ENCODE measurements around the gene CLOCK. TPM values are rescaled to one million over a fixed set of nuclear protein-coding genes. Genes with fewer than 3 reads are reported as not detected.

The CLOCK gene
- total and polyA plus RNA-seq, 9 of the 15 experiments (the other 6 are each of a cell fraction or from before 2014, with no cell fraction given), result 3.7 to 14.4 (median 9.4) TPM

DNA sequence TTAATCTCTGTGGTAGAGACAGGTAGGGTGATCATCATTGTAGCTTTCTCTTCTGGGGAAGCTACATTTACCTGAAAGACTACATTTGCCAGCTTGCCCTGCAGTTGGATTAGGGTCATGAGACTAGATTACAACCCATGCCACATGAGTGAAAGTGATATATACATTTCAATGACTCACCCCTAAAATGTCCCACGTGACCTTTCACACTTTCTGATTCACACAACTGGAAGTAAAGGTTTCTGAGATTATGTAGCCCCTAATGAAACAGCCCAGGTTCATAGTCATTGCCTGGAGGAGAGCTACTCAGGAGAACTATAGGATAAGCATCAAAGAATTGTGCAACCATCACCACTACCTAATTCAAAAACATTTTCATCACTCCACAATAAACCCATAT, 27.5 kb upstream of the CLOCK start:
- Histone ChIP-seq H4K20me1 (replicated peaks; ENCODE audit: control insufficient read depth, insufficient read depth, low read length) (no peaks in the 10 kb centered on the region), H3K27ac (ENCODE audit: extremely low read depth, low read depth, low read length) (no peak overlapping the region), H3K4me3 (no peak overlapping the region), H3K4me2 (ENCODE audit: insufficient read depth, low read length) (no peak overlapping the region), H3K9me1 (ENCODE audit: control insufficient read depth, insufficient read depth, low read length) (no peaks in the 10 kb centered on the region), H3K9ac (ENCODE audit: insufficient read depth in 1 of 2, low read depth in 2 of 2, low read length in 2 of 2) (no peak overlapping the region), H3K4me1 (replicated peaks in 1 of 2; ENCODE audit: control insufficient read depth in 2 of 2, insufficient read depth in 2 of 2, low read length in 2 of 2) (no peaks in the 10 kb centered on the region), H3K36me3 (ENCODE audit: control insufficient read depth, insufficient read depth, low read length) (peaks cover 10% of the 10 kb centered on the region; the same call in 2 of the 3 replicates), H2AFZ (ENCODE audit: low read depth, low read length) (no peak overlapping the region), H3K9me3 (replicated peaks; ENCODE audit: control insufficient read depth, insufficient read depth, low read depth, low read length) (peaks cover 2% of the 10 kb centered on the region), H3K79me2 (ENCODE audit: control insufficient read depth, insufficient read depth, low read length) (no peaks in the 10 kb centered on the region), H3K27me3 (ENCODE audit: control insufficient read depth in 2 of 2, insufficient read depth in 2 of 2, low read length in 2 of 2) (no peaks in the 10 kb centered on the region)
- no TSS peak for BruUV-seq (replicated peaks)
- ATAC-seq, result no peak
- ChIA-PET CTCF (ENCODE audit: low intra/inter-chr PET ratio) (no interaction called here), POLR2A (interaction anchor here (0.8 kb wide), 1 partner anchor 19 kb away, joined by 3 read pairs; no protein-coding TSS in a partner anchor)
- 20% methylated on average over 1 of the region's 1 CpG for WGBS (ENCODE audit: insufficient coverage, low coverage, missing lambda C conversion rate)
- in situ Hi-C loops (cut with MboI), result no loop called here
- no peak for FAIRE-seq
- DNase-seq (ENCODE audit: extremely low read depth in 1 of 4, low spot score in 3 of 4), result no peak
- intact Hi-C loops (cut with micrococcal nuclease), result no loop called here
- TF ChIP-seq CBFA2T2 (conservative IDR thresholded peaks at IDR 0.05) (0 out of 2 replicates have a peak, but pooled peaks have one; percentile 16), CEBPB (tag; IDR thresholded peaks at IDR 0.05) (peak; percentile 63), LCOR (CRISPR knock-in tag; IDR thresholded peaks at IDR 0.05) (no peak)
- TF ChIP-seq, protein P1, sequence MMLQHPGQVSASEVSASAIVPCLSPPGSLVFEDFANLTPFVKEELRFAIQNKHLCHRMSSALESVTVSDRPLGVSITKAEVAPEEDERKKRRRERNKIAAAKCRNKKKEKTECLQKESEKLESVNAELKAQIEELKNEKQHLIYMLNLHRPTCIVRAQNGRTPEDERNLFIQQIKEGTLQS (IDR thresholded peaks at IDR 0.05), result peak; percentile 37; the same call in 1 of the 2 replicates
- TF ChIP-seq, protein P1 (CRISPR knock-in tag; conservative IDR thresholded peaks at IDR 0.05), result no peak

DNA sequence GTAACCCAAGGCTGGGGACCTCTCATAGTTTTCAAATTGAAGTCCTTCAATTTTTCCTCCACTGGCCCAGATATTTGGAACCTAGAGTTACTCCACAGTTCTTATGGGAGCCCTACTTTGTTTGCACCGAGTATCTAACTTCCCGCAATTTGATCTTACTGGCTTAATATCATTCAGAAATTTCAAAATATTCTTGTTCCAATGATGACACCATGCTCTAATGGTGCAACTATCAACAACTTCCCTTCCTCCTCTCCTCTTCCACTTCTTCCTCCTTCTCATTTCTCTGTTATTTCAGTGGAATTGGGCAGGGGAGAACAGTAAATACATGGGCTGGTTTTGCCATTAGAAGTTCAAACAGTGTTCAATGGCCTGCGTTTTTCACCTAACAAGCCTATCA, 25.1 kb upstream of the CLOCK start:
- in situ Hi-C loops (cut with MboI) (no loop called here), intact Hi-C loops (cut with micrococcal nuclease) (no loop called here)
- FAIRE-seq, result no peak
- TF ChIP-seq, protein P2, sequence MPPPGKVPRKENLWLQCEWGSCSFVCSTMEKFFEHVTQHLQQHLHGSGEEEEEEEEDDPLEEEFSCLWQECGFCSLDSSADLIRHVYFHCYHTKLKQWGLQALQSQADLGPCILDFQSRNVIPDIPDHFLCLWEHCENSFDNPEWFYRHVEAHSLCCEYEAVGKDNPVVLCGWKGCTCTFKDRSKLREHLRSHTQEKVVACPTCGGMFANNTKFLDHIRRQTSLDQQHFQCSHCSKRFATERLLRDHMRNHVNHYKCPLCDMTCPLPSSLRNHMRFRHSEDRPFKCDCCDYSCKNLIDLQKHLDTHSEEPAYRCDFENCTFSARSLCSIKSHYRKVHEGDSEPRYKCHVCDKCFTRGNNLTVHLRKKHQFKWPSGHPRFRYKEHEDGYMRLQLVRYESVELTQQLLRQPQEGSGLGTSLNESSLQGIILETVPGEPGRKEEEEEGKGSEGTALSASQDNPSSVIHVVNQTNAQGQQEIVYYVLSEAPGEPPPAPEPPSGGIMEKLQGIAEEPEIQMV (tag; conservative IDR thresholded peaks at IDR 0.05; ENCODE audit: low read depth), result no peak
- no peak for TF ChIP-seq TAF1 (IDR thresholded peaks at IDR 0.05; ENCODE audit: control insufficient read depth, extremely low read depth, insufficient read depth, low read length, severe bottlenecking)
- TF ChIP-seq ZBTB8A (IDR thresholded peaks at IDR 0.05; ENCODE audit: partially characterized antibody), result no peak
- no peak for TF ChIP-seq ZNF124 (CRISPR knock-in tag; IDR thresholded peaks at IDR 0.05)
- no peak for TF ChIP-seq KDM5B (IDR thresholded peaks at IDR 0.05; ENCODE audit: insufficient replicate concordance, low read depth, low read length)
- TF ChIP-seq, protein P3, sequence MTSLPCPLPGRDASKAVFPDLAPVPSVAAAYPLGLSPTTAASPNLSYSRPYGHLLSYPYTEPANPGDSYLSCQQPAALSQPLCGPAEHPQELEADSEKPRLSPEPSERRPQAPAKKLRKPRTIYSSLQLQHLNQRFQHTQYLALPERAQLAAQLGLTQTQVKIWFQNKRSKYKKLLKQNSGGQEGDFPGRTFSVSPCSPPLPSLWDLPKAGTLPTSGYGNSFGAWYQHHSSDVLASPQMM (CRISPR knock-in tag; IDR thresholded peaks at IDR 0.05), result no peak
- TF ChIP-seq KLF16 (IDR thresholded peaks at IDR 0.05), result no peak
- no peak for TF ChIP-seq PML (IDR thresholded peaks at IDR 0.05; ENCODE audit: low read length)

More for the DNA sequence above, 25.1 kb upstream of the CLOCK start:
- Histone ChIP-seq H2AFZ (ENCODE audit: low read depth, low read length) (no peak overlapping the region), H3K9me1 (ENCODE audit: control insufficient read depth, insufficient read depth, low read length) (no peaks in the 10 kb centered on the region), H3K4me2 (ENCODE audit: insufficient read depth, low read length) (no peak overlapping the region), H3K9me3 (replicated peaks; ENCODE audit: control insufficient read depth, insufficient read depth, low read depth, low read length) (peaks cover 2% of the 10 kb centered on the region), H4K20me1 (replicated peaks; ENCODE audit: control insufficient read depth, insufficient read depth, low read length) (no peaks in the 10 kb centered on the region), H3K27ac (ENCODE audit: extremely low read depth, low read depth, low read length) (no peak overlapping the region), H3K36me3 (ENCODE audit: control insufficient read depth, insufficient read depth, low read length) (peaks cover 16% of the 10 kb centered on the region; the same call in 2 of the 3 replicates), H3K27me3 (ENCODE audit: control insufficient read depth in 2 of 2, insufficient read depth in 2 of 2, low read length in 2 of 2) (no peaks in the 10 kb centered on the region), H3K79me2 (ENCODE audit: control insufficient read depth, insufficient read depth, low read length) (no peaks in the 10 kb centered on the region), H3K4me1 (replicated peaks in 1 of 2; ENCODE audit: control insufficient read depth in 2 of 2, insufficient read depth in 2 of 2, low read length in 2 of 2) (0 out of 5 replicates have a peak, but pooled peaks cover 0 to 4% of the 10 kb centered on the region in 2 experiments), H3K9ac (ENCODE audit: insufficient read depth in 1 of 2, low read depth in 2 of 2, low read length in 2 of 2) (no peak overlapping the region), H3K4me3 (no peak overlapping the region)
- no TSS peak for BruUV-seq (replicated peaks)
- WGBS (ENCODE audit: insufficient coverage, low coverage, missing lambda C conversion rate), result 61% methylated on average over 3 of the region's 3 CpGs
- CTCF ChIA-PET (ENCODE audit: low intra/inter-chr PET ratio), result no interaction called here
- POLR2A ChIA-PET, result interaction anchor here (1.2 kb wide), 1 partner anchor 8 kb away, joined by 5 read pairs; no protein-coding TSS in a partner anchor
- no peak for ATAC-seq
- DNase-seq (ENCODE audit: extremely low read depth in 1 of 4, low spot score in 3 of 4), result no peak

Measured in K562 (cell line).